Testis (tissue), 2 donors: Measurements from ENCODE around the gene SLC25A12.

Experiments
- CTCF ChIP-seq, 3 experiments: fragments of 450-650 bp in 2 of 3; fragments of 200-600 bp in 1 of 3; sonication (generic) in 1 of 3; IDR thresholded peaks; one replicate each; pipeline ENCODE4 v1.5.1; 2016 to 2019; ENCODE audit warnings: antibody characterized with exemption in 3 of 3, mild to moderate bottlenecking in 2 of 3, moderate library complexity in 1 of 3
- POLR2A ChIP-seq: fragments of 450-650 bp; IDR thresholded peaks from one replicate; pipeline ENCODE4 v1.6.1; 2017; ENCODE audit warnings: antibody characterized with exemption, mild to moderate bottlenecking, moderate library complexity

GRCh38 chr2:171798156-171798820 is 95.8 kb downstream of the SLC25A12 start:
- TF ChIP-seq CTCF (IDR thresholded peaks at IDR 0.05) (no peak), POLR2A (no peak)
